Mammary microvascular endothelial cell (primary cell): ENCODE data around the gene POPDC3. TPM values are rescaled to one million over a fixed set of nuclear protein-coding genes. Genes with fewer than 3 reads are reported as not detected.

Experiments
- total RNA-seq: library from RNA; depleted of rRNA; stranded (reverse); fragments of >200 nt; gene quantifications from 2 replicates; pipeline ENCODE4 v1.2.3, GENCODE V29; 2015

The POPDC3 gene, protein sequence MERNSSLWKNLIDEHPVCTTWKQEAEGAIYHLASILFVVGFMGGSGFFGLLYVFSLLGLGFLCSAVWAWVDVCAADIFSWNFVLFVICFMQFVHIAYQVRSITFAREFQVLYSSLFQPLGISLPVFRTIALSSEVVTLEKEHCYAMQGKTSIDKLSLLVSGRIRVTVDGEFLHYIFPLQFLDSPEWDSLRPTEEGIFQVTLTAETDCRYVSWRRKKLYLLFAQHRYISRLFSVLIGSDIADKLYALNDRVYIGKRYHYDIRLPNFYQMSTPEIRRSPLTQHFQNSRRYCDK
- total RNA-seq, result 0.34 and 1.3 TPM in 2 replicates

DNA sequence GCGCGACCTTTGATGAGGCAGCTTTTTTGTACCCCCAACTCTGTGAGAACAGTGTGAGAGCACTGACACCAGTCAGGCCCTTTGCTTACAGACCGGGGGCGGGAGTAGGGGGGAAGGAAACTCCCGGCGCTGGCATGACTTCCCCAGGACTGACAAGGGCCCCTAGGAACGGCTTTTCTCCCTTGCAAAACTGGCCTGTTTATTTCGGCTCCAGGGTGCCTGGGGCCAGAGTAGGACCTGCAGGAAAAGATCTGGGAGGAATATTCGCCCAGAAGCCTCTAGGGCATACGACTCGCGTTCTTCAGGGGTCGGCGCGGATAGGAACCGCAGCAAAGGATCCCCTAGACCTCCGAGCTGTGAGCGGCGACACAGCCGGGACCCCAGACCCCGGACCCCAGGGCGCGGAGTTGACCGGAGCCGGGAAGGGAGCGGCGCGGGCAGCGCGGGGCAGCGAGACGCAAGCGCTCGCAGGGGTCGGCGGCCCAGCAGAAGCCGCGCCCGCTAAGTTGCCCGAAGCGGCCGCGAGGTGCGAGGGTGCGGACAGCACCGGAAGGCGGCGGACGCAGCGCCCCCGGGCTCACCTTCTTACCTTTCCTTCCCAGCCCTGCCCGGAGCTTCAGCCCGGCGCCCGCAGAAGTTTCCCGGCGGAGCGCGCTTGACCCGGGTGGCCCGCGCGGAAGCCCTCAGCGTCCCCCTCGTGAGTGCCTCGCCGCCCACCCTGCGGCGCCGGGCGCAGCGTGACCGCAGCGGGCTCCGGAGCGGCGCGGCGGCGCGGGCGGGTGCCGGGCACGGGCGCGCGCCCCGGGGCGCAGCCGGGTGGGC, at the start of gene POPDC3:
POPDC3 (minus strand) TSS at position 771 of the 822 bp plus-strand sequence. CDS start 18,105 bp downstream, outside the sequence.

Other genes with a start within 250 kb of the POPDC3 start
- not detected in 2 replicates for gene LIN28B, start 222.9 kb downstream of the POPDC3 start, total RNA-seq
- gene PREP, start 223.1 kb upstream of the POPDC3 start, total RNA-seq, result 16.4 and 17.2 TPM in 2 replicates